Stimulated activated naive CD4-positive, alpha-beta T cell (primary cell): ENCODE results near the gene LPAR3.

Experiments
- DNase-seq, 6 experiments: peaks; one replicate each; lab custom pipeline; 2025; lab: John Stamatoyannopoulos, UW

The LPAR3 gene

DNA sequence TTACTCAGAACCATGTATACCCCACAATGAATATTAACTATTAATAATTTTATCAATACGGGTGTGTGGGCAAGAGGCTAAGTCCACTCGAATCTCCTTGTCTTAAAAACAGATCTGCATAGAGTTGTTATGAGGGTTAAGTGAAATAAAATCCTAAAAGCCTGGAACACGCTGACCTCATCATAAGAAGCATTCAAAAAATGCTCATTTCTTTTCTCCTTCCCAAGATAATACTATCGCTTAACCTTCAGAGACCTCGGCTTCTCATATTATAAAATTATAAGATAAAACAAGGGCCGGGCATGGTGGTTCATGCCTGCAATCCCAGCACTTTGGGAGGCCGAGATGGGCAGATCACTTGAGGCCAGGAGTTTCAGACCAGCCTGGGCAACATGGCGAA lies 35.1 kb downstream of the LPAR3 start:
- DNase-seq = no peak

GRCh38 chr1:84856726-84857270 lies 36.2 kb downstream of the LPAR3 start:
- DNase-seq = no peak

DNA sequence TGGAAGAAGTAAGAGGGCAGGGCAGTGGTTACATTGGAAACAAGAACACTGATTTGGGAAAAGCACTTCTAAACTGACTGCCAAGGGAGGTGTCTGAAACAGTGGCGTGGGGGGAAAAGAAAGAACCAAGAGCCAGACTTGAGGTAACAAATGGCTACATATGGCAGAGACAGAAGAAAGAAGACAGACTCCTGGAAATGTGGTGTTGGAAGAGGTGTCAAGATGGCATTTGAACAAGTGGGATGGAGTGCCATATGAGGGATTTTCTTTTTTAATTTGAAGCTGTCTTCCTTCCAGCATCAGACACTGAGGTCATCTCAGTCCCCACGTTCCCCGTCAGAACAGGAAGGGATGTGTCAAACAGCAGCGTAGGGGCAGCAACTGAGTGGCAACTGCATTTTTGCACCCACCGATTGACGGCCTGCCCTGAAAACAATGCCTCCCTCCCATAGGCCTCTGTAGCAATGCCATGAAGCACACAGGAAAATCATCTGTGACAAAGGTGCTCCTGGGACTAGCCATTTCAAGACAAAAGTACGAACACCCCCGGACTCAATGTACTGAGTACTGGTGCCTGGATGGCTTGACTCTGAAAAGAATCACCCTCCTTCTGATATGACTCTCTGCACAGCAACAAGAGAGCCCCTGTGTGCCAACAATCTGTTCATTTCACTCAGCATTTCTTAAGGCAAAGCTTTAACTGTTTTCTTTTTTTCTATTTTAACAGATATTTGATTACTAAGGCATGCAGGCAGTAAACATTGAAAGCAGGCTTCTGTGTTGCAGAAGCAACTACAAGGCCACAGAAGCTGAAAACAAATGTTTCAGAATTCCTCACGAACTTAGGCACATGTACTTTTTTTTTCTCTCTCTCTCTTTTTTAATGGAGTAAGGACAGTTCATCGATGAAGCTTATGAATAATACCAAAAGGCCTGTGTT lies 37.0 kb downstream of the LPAR3 start:
- DNase-seq = no peak

GRCh38 chr1:84855168-84855567 lies 37.8 kb downstream of the LPAR3 start:
- no peak for DNase-seq

DNA sequence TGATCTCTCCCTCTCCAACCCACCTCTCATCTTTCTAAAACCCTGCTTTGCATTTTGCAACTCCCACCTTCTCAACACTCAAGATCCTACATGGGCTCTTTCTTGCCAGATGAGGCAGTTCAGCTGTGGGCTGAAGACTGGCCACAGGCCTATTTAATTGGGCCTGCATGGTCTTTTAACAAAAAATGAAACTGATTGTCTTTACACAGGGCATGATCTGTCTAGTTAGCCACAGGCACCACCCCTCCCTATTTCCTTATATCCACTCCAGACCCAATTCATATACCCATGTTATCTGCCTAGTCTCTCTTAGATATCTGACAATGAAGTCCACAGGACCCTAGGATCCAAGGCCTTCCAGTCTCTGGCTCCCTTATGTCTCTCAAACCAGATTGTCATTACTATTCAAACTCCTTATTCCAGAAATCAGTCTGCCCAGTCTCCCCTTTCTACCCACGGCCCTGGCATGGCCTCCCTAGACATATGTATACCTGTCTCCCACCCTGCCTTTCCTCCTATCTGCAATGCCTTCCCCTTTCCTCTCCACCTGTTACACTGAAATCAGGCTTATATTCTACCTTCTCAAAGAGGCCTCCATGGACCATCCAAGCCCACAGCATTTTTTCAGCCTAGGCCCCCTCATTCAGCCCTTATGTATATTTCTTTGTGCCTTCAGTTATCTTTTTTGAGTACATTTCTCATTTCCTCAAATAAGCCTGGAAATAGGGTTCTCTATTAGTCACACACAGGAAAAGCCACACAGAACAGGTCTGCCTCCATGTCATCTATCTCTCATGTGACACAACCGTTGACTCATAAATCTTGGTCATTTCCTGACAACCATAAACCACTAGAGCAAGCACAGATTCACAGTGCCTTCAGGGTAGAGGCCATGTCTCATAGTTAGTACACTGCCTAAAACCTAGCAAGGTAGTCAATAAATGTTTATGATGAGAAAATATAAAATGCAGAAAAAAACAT lies 39.0 kb downstream of the LPAR3 start:
- peak in 3 of 6 experiments; percentile 20 to 45 (median 26) for DNase-seq

GRCh38 chr1:84851839-84852238 lies 41.2 kb downstream of the LPAR3 start:
- DNase-seq = no peak

GRCh38 chr1:84849357-84849975 lies 43.5 kb downstream of the LPAR3 start:
- DNase-seq = no peak

GRCh38 chr1:84847253-84848250 lies 45.5 kb downstream of the LPAR3 start:
- peak in 1 of 6 experiments; percentile 6 for DNase-seq

- DNase-seq = no peak
Measured at GRCh38 chr1:84846387-84846786, 46.6 kb downstream of the LPAR3 start.

GRCh38 chr1:84845357-84845756 lies 47.6 kb downstream of the LPAR3 start:
- no peak for DNase-seq

- no peak for DNase-seq
Measured at GRCh38 chr1:84844094-84844493, 48.9 kb downstream of the LPAR3 start.

DNA sequence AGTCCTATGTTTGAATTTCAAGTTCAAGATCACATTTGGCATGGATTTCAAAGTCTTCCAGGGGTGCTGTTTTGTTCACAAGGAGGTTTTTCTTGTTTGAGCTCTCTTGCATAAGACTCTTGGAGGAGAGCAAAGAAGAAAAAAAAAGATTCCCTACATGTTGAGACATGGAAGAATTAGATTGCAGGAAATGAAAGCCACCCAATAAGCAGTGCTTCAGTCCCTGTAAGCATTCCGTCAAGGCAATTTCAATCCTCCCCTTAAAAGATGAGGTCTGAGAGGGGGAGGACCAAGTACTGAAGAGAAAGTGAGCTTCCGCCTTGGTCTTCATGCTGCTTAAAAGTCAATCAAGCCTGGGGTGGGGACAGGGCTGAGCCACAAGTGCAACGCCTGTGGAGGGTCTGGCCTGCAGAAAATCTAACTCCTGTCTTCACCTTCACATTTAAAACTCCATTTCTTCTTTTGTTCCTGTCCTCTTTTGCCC lies 50.2 kb downstream of the LPAR3 start:
- DNase-seq = no peak

DNA sequence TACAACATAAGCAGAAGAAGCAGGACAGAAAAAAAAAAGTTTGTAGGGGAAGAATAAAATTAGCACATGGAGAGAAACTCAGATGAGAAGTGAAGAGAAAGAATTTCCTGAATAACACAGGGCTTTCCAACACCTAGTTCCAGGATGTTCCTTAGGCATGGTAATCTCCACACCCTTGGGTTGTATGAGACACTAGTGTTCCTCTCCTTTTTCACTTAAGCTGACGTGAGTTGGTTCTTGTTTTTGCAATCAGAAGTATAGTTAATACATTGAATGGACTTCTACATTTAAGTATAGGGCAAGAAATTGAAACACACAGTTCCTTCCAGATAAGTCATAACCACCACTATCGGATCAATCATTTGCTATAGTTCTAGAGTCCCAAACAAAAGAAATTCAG lies 51.0 kb downstream of the LPAR3 start:
- DNase-seq = no peak

GRCh38 chr1:84840346-84840745 lies 52.7 kb downstream of the LPAR3 start:
- DNase-seq = no peak

DNA sequence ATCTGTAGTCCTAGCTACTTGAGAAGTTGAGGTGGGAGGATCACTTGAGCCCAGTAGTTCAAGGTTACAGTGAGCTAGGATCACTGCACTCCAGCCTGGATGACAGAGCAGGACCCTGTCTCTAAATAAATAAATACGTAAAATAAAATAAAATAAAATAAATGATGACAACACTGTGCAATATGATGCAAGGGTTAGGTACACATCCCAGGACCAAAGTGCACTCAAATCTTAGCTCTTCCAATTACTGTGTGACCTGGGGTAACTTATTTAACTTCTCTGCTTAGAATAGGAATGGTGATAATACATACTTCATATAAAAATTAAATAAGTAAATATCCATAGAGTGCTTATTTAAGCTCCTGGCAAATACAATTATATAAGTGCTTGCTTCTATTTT lies 53.5 kb downstream of the LPAR3 start:
- no peak for DNase-seq

GRCh38 chr1:84836145-84836544 lies 56.9 kb downstream of the LPAR3 start:
- no peak for DNase-seq

- no peak for DNase-seq
Measured at GRCh38 chr1:84835169-84835568, 57.8 kb downstream of the LPAR3 start.

GRCh38 chr1:84834419-84835064 lies 58.5 kb downstream of the LPAR3 start:
- DNase-seq = no peak

DNA sequence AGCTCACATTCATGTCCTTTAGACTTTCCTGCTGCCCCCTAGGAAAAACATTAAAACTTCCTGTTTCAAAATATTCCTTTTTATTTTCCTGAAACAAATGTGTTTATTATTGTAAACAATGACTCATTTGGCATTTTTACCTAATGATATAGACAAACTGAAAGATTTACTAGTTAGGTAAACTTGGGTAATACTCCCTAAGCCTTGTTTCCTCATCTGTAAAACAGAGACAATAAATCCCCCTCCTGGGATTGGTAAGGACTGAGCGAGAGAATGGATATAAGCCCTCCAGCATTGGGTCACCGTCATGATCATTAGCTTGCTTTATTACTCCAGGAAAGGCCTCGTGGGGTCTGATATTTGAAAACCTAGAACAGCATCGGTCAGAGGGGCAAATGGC lies 59.8 kb downstream of the LPAR3 start:
- DNase-seq = no peak

GRCh38 chr1:84830136-84830535 lies 62.9 kb downstream of the LPAR3 start:
- no peak for DNase-seq
